Parathyroid adenoma (tissue), 2 donors: ENCODE measurements around the gene DIAPH2.

Experiments used
- H2AFZ ChIP-seq: fragments of 300-600 bp; sonication (generic); one replicate; pipeline ENCODE4 v1.7.0; 2017; ENCODE audit warnings: antibody characterized with exemption, mild to moderate bottlenecking
- H3K27ac ChIP-seq: fragments of 300-600 bp; sonication (generic); one replicate; pipeline ENCODE4 v1.7.0; 2017
- H3K27me3 ChIP-seq: fragments of 300-600 bp; sonication (generic); one replicate; pipeline ENCODE4 v1.7.0; 2017; ENCODE audit warnings: low read length; ENCODE audit not compliant: control insufficient read depth, insufficient read depth
- H3K36me3 ChIP-seq: fragments of 300-600 bp; sonication (generic); one replicate; pipeline ENCODE4 v1.7.0; 2017; ENCODE audit warnings: low read length; ENCODE audit not compliant: control insufficient read depth, insufficient read depth
- H3K4me1 ChIP-seq: fragments of 300-600 bp; sonication (generic); one replicate; pipeline ENCODE4 v1.7.0; 2017; ENCODE audit warnings: control low read depth
- H3K4me2 ChIP-seq: fragments of 300-600 bp; sonication (generic); one replicate; pipeline ENCODE4 v1.7.0; 2017; ENCODE audit warnings: low read length
- H3K4me3 ChIP-seq: fragments of 300-600 bp; sonication (generic); one replicate; pipeline ENCODE4 v1.7.0; 2017; ENCODE audit warnings: low read depth, low read length
- H3K79me2 ChIP-seq: fragments of 300-600 bp; sonication (generic); one replicate; pipeline ENCODE4 v1.7.0; 2017; ENCODE audit warnings: control low read depth
- H3K9ac ChIP-seq: fragments of 300-600 bp; sonication (generic); one replicate; pipeline ENCODE4 v1.7.0; 2017; ENCODE audit warnings: mild to moderate bottlenecking
- H3K9me3 ChIP-seq: fragments of 300-600 bp; sonication (generic); one replicate; pipeline ENCODE4 v1.7.0; 2017; ENCODE audit warnings: low read length; ENCODE audit not compliant: control insufficient read depth
- TF ChIP-seq, protein P1 (sequence below): fragments of 300-600 bp; sonication (generic); IDR thresholded peaks from one replicate; pipeline ENCODE4 v1.7.0; 2017; ENCODE audit warnings: antibody characterized with exemption, mild to moderate bottlenecking
- donor health status: primary hyperparathyroidism.

DIAPH2 gene

DNA sequence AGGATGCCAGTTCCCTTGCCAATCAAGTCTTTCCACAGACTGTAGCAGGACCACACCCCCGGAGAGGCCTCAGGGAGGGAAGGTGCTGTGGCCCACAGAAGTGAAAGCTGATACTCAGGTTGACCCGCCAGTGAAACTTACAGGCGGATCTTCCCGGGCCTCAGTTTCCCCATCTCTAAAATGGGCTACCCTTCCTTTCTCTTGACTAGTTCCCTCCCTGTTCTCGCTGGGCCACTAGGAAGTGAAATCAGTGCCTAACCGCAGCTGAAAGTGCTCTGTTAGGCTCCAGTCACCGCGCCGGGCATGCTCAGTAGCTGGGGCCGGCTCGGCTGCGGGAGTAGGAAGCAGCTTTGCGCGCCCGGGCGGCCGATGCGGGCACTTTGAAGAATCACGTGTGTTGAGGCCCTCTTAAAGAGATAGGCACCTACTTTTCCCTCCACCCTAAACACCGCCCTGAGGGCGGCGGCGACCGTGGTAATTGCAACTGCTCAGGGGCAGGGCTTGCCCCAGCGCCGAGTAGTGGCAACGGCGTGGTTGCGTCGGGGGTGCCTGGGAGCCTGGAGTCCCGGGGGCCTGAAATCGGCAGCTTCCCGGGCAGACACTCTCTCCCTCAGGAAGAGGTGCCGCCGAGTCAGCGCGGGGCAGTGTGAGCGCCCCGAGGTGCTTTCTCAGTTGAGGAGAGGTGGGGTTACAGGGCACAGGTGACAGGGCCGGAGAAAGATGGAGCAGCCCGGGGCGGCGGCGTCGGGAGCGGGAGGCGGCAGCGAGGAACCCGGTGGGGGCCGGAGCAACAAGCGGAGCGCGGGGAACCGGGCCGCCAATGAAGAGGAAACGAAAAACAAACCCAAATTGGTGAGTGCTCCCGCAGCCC lies at the start of gene DIAPH2:
TSS of gene DIAPH2 (plus strand) at position 504 of the 871 bp plus-strand sequence.
- peak within 1 kb of the TSS; percentile 65 for H3K4me2 ChIP-seq
- H3K27me3 ChIP-seq = no peaks in the 10 kb centered on the region
- no peaks in the 10 kb centered on the region for H3K9me3 ChIP-seq
- no peaks in the 10 kb centered on the region for H3K79me2 ChIP-seq
- H3K36me3 ChIP-seq = no peaks in the 10 kb centered on the region
- peak within 1 kb of the TSS; percentile 91 for H2AFZ ChIP-seq
- peaks cover 1% of the 10 kb centered on the region for H3K4me1 ChIP-seq
- TF ChIP-seq, protein P1, sequence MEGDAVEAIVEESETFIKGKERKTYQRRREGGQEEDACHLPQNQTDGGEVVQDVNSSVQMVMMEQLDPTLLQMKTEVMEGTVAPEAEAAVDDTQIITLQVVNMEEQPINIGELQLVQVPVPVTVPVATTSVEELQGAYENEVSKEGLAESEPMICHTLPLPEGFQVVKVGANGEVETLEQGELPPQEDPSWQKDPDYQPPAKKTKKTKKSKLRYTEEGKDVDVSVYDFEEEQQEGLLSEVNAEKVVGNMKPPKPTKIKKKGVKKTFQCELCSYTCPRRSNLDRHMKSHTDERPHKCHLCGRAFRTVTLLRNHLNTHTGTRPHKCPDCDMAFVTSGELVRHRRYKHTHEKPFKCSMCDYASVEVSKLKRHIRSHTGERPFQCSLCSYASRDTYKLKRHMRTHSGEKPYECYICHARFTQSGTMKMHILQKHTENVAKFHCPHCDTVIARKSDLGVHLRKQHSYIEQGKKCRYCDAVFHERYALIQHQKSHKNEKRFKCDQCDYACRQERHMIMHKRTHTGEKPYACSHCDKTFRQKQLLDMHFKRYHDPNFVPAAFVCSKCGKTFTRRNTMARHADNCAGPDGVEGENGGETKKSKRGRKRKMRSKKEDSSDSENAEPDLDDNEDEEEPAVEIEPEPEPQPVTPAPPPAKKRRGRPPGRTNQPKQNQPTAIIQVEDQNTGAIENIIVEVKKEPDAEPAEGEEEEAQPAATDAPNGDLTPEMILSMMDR = no peak
- peak within 1 kb of the TSS; percentile 37 for H3K9ac ChIP-seq
- peak within 1 kb of the TSS; percentile 65 for H3K27ac ChIP-seq
- peak within 1 kb of the TSS; percentile 73 for H3K4me3 ChIP-seq

DNA sequence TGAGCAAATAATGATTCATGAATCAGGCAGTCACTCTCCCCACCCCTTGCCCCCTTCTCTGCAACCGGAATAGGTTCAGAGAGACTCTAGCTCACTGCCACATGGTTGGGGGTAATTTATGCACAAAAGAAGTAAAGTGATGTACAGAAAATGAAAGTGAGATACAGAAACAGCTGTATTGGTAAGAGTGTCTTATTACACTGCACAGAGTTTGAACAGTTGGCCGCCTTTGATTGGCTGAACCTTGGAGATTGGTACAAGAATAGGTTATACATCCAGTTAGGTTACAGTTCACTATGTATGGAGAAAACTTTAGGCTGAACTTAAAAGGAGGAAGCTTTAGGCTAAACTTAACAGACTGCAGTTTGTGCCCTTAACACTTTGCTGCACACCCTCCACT lies 34.6 kb upstream of the DIAPH2 start:
- no peak overlapping the region for H3K4me3 ChIP-seq
- no peaks in the 10 kb centered on the region for H3K36me3 ChIP-seq
- H3K4me1 ChIP-seq = no peaks in the 10 kb centered on the region
- no peaks in the 10 kb centered on the region for H3K79me2 ChIP-seq
- H3K4me2 ChIP-seq = no peak overlapping the region
- TF ChIP-seq, protein P1 = no peak
- H3K9ac ChIP-seq = no peak overlapping the region
- H2AFZ ChIP-seq = no peak overlapping the region
- H3K27me3 ChIP-seq = no peaks in the 10 kb centered on the region
- no peaks in the 10 kb centered on the region for H3K9me3 ChIP-seq
- no peak overlapping the region for H3K27ac ChIP-seq

DNA sequence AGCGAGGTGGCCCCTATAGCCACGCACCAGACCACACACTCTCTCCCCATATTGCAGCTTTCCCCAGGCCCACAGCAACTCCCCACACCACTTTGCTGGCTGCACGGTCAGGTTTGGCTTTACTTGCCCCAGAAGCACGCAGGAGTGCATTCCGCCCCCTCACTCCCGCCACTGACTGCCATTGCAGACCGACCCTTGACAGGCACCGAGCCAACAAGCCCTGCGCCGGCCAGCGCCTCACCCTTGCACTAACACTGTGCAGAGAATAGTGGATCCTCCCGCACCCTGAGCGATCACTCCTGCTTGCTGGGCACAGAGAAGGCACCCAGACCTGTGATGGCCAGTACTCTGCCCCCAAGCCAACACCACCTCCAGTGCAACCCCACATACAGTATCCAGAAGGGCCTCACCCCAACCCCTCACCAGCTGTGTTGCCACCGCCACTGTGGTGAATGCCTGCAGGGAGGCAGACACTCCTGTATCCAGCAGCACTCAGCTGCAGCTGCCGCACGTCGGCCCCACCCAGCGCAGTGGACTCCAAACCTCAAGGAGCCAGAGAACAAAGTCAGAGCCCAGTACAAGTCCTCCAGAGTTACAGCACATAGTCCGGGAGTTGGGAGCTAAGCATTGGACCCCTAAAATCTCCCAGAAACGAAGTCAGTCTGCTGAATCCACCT lies 28.6 kb upstream of the DIAPH2 start:
- H3K4me1 ChIP-seq = no peaks in the 10 kb centered on the region
- no peaks in the 10 kb centered on the region for H3K9me3 ChIP-seq
- TF ChIP-seq, protein P1 = no peak
- no peaks in the 10 kb centered on the region for H3K36me3 ChIP-seq
- no peak overlapping the region for H3K9ac ChIP-seq
- no peaks in the 10 kb centered on the region for H3K79me2 ChIP-seq
- H3K4me3 ChIP-seq = no peak overlapping the region
- no peak overlapping the region for H2AFZ ChIP-seq
- no peak overlapping the region for H3K27ac ChIP-seq
- H3K4me2 ChIP-seq = no peak overlapping the region
- no peaks in the 10 kb centered on the region for H3K27me3 ChIP-seq

DNA sequence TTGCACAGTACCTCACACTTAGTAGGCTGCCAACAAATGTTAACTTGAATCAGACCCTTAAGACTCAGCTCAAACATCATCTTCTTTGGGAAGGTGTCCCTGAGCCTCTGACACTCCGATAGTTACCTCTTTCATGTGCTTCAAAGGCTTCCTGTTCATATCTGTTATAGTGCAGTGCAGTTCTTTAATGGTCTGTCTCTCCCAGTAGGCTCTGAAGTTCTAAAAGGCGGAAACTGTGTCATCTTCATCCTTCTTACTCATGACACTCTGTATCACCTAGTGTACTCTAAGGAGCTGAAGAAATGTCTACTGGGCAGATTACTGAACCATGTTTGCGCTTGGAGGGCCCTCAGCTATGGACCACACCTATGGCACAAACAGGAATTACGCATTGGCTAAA lies 2.1 kb upstream of the DIAPH2 start:
- TF ChIP-seq, protein P1 = no peak
- no peaks in the 10 kb centered on the region for H3K27me3 ChIP-seq
- H3K4me1 ChIP-seq = no peaks in the 10 kb centered on the region
- H3K36me3 ChIP-seq = no peaks in the 10 kb centered on the region
- no peak overlapping the region for H3K4me3 ChIP-seq
- no peaks in the 10 kb centered on the region for H3K79me2 ChIP-seq
- no peak overlapping the region for H3K4me2 ChIP-seq
- no peak overlapping the region for H3K9ac ChIP-seq
- H3K27ac ChIP-seq = no peak overlapping the region
- no peak overlapping the region for H2AFZ ChIP-seq
- H3K9me3 ChIP-seq = no peaks in the 10 kb centered on the region
